ENCODE measurements around the gene SKI.

DNA sequence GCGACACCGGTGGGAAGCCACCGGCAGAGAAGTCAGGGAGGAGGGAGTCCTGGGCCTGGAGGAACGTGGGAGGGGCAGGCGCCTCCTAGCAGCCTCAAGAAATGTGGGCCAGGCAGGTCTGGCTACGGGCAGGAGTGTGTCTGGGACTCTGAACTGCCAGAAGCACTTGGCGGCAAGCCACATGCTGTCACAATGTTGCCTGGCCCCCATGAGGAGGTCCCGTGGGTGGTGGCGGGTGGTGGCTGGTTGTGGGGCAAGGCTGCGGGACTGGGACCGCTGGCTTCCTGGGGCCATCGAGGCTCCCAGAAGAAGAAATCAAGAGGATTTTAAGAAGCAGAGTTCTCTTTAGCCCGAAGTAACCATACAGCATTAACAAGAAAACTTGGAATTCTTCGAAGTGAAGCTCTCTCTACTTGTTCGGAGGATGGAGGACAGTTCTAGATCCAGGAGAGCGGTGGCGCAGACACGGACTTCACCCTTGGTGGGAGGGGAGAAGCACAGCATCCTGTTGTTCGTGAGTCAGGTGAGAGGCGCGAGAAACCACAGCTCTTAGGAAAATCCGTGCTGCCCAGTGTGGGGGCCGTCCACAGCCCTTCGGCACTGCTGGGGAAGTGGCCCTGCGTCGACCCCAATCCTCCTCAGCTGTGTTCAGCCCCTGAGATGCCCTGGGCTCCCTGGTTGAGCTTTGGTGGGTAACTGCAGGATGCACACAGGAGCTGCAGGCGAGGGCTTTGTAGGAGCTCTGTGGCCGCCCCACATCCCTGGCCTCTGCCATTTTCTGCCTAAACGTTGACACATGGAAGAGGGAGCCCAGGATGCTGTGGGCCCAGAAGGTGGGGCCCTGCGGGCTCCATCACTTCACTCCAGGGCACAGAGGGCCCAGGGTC lies 12.4 kb downstream of the SKI start:
- TF ChIP-seq RCOR1 (conservative IDR thresholded peaks at IDR 0.05; ENCODE audit: low read depth, low read length) = no peak
- TF ChIP-seq, protein P1, sequence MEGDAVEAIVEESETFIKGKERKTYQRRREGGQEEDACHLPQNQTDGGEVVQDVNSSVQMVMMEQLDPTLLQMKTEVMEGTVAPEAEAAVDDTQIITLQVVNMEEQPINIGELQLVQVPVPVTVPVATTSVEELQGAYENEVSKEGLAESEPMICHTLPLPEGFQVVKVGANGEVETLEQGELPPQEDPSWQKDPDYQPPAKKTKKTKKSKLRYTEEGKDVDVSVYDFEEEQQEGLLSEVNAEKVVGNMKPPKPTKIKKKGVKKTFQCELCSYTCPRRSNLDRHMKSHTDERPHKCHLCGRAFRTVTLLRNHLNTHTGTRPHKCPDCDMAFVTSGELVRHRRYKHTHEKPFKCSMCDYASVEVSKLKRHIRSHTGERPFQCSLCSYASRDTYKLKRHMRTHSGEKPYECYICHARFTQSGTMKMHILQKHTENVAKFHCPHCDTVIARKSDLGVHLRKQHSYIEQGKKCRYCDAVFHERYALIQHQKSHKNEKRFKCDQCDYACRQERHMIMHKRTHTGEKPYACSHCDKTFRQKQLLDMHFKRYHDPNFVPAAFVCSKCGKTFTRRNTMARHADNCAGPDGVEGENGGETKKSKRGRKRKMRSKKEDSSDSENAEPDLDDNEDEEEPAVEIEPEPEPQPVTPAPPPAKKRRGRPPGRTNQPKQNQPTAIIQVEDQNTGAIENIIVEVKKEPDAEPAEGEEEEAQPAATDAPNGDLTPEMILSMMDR (IDR thresholded peaks at IDR 0.05 in 2 of 3, conservative IDR thresholded peaks at IDR 0.05 in 1 of 3; ENCODE audit: control insufficient read depth in 2 of 3, extremely low read depth in 1 of 3, insufficient read depth in 1 of 3, low read depth in 3 of 3, low read length in 3 of 3) = no peak
- TF ChIP-seq, protein P2, sequence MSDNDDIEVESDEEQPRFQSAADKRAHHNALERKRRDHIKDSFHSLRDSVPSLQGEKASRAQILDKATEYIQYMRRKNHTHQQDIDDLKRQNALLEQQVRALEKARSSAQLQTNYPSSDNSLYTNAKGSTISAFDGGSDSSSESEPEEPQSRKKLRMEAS (IDR thresholded peaks at IDR 0.05; ENCODE audit: low read depth, low read length) = no peak
- TF ChIP-seq, protein P3, sequence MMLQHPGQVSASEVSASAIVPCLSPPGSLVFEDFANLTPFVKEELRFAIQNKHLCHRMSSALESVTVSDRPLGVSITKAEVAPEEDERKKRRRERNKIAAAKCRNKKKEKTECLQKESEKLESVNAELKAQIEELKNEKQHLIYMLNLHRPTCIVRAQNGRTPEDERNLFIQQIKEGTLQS (IDR thresholded peaks at IDR 0.05; ENCODE audit: borderline replicate concordance, extremely low read depth, low read depth, low read length) = no peak
- no peak for TF ChIP-seq CREM (IDR thresholded peaks at IDR 0.05; ENCODE audit: low read depth)
- no peak for TF ChIP-seq BRCA1 (IDR thresholded peaks at IDR 0.05; ENCODE audit: low read depth, low read length)
- TF ChIP-seq SMC3 (IDR thresholded peaks at IDR 0.05; ENCODE audit: borderline replicate concordance, low read length) = no peak
- TF ChIP-seq NR2C2 (IDR thresholded peaks at IDR 0.05; ENCODE audit: borderline replicate concordance, control insufficient read depth, insufficient read length, low read depth) = no peak
- no peak for TF ChIP-seq POLR2A (IDR thresholded peaks at IDR 0.05; ENCODE audit: low read depth, low read length)
- TF ChIP-seq CEBPB (IDR thresholded peaks at IDR 0.05; ENCODE audit: borderline replicate concordance in 1 of 2, low read depth in 2 of 2, low read length in 2 of 2) = no peak
- no peak for TF ChIP-seq NFYB (IDR thresholded peaks at IDR 0.05; ENCODE audit: insufficient read depth, low read depth, low read length)
- no peak for TF ChIP-seq GABPA (IDR thresholded peaks at IDR 0.05; ENCODE audit: low read depth)
- TF ChIP-seq SIN3A (IDR thresholded peaks at IDR 0.05; ENCODE audit: low read depth, low read length) = no peak
